HepG2 (cell line): ENCODE results near the gene SLC19A1. TPM values are rescaled to one million over a fixed set of nuclear protein-coding genes. Genes with fewer than 3 reads are reported as not detected.
A peak's percentile ranks its signal among the peaks of the same experiment; 100 is the strongest.

Experiments
- FLYWCH1 ChIP-seq: sonication (generic); formaldehyde crosslinking; IDR thresholded peaks from 2 replicates; pipeline ENCODE4 v1.8.1; 2023; ENCODE audit warnings: mild to moderate bottlenecking, missing genetic modification reagents
- ISX ChIP-seq: sonication (generic); formaldehyde crosslinking; conservative IDR thresholded peaks from 2 replicates; pipeline ENCODE4 v1.5.0; 2020; ENCODE audit warnings: missing genetic modification reagents
- KDM5B ChIP-seq: sonication (generic); formaldehyde crosslinking; IDR thresholded peaks from 2 replicates; pipeline ENCODE4 v1.4.0; 2020; ENCODE audit warnings: missing genetic modification reagents, mild to moderate bottlenecking, borderline replicate concordance
- MZF1 ChIP-seq: sonication (generic); formaldehyde crosslinking; IDR thresholded peaks from 2 replicates; pipeline ENCODE4 v1.8.1; 2023; ENCODE audit warnings: mild to moderate bottlenecking, missing genetic modification reagents, borderline replicate concordance
- PHF20 ChIP-seq: sonication (generic); formaldehyde crosslinking; IDR thresholded peaks from 2 replicates; pipeline ENCODE4 v1.5.0; 2020; ENCODE audit warnings: mild to moderate bottlenecking, missing genetic modification reagents
- SNAPC5 ChIP-seq: sonication (generic); formaldehyde crosslinking; IDR thresholded peaks from 2 replicates; pipeline ENCODE4 v1.8.1; 2023; ENCODE audit warnings: mild to moderate bottlenecking, missing genetic modification reagents, borderline replicate concordance
- SNRNP70 ChIP-seq: fragments of 200-400 bp; formaldehyde crosslinking; IDR thresholded peaks from 2 replicates; pipeline ENCODE4 v1.6.1; 2017; ENCODE audit warnings: mild to moderate bottlenecking, low read depth, low read length, moderate library complexity
- STAT5B ChIP-seq: sonication (generic); formaldehyde crosslinking; IDR thresholded peaks from 2 replicates; pipeline ENCODE4 v1.4.0; 2020; ENCODE audit warnings: missing genetic modification reagents
- TOE1 ChIP-seq: sonication (generic); formaldehyde crosslinking; IDR thresholded peaks from 2 replicates; pipeline ENCODE4 v1.4.0; 2020; ENCODE audit warnings: mild to moderate bottlenecking, missing genetic modification reagents
- WIZ ChIP-seq: sonication (generic); formaldehyde crosslinking; IDR thresholded peaks from 2 replicates; pipeline ENCODE4 v1.5.1; 2020; ENCODE audit warnings: mild to moderate bottlenecking, missing genetic modification reagents
- ZBTB42 ChIP-seq: sonication (generic); formaldehyde crosslinking; IDR thresholded peaks from 2 replicates; pipeline ENCODE4 v1.5.0; 2020; ENCODE audit warnings: mild to moderate bottlenecking, missing genetic modification reagents
- ZNF101 ChIP-seq: sonication (generic); formaldehyde crosslinking; IDR thresholded peaks from 2 replicates; pipeline ENCODE4 v1.4.0; 2020; ENCODE audit warnings: mild to moderate bottlenecking, low read depth, missing genetic modification reagents, borderline replicate concordance
- ZNF232 ChIP-seq: sonication (generic); formaldehyde crosslinking; IDR thresholded peaks from 2 replicates; pipeline ENCODE4 v1.4.0; 2020; ENCODE audit warnings: missing genetic modification reagents, borderline replicate concordance
- ZNF337 ChIP-seq: sonication (generic); formaldehyde crosslinking; IDR thresholded peaks from 2 replicates; pipeline ENCODE4 v1.5.1; 2020; ENCODE audit warnings: missing genetic modification reagents, low read depth, mild to moderate bottlenecking, borderline replicate concordance
- ZNF644 ChIP-seq: IDR thresholded peaks from 2 replicates; pipeline ENCODE4 v1.6.1; 2016; ENCODE audit warnings: low read depth
- polyA plus RNA-seq, 8 experiments: library from polyadenylated mRNA; depleted of rRNA in 3 of 8; stranded (reverse) in 7 of 8; unstranded in 1 of 8; fragments of >200 nt; fragmentation: Illumina TruSeq in 4 of 8; extraction: Trizol in 4 of 8; gene quantifications; 2 replicates each; pipeline versions ENCODE4 v1.2.1 to v1.2.3, GENCODE V29; 2011 to 2016; ENCODE audit warnings: low read depth in 4 of 8, missing spikeins in 1 of 8, mixed read lengths in 1 of 8; ENCODE audit not compliant: insufficient read depth in 1 of 8
- total RNA-seq, 5 experiments: library from RNA; depleted of rRNA; stranded (reverse); fragments of >200 nt; fragmentation: Illumina TruSeq; extraction: Trizol; gene quantifications; 2 replicates each; pipeline ENCODE4 v1.2.3, GENCODE V29; 2016; ENCODE audit warnings: low read depth in 1 of 5
- TF ChIP-seq, protein P1 (sequence below), 2 experiments: IDR thresholded peaks; 2 replicates each; pipeline ENCODE4 v1.6.1; 2011 to 2012; ENCODE audit warnings: low read length in 2 of 2, borderline replicate concordance in 1 of 2, low read depth in 1 of 2, mild to moderate bottlenecking in 1 of 2, moderate library complexity in 1 of 2
- TF ChIP-seq, protein P2 (sequence below): sonication (generic); formaldehyde crosslinking; IDR thresholded peaks from 2 replicates; pipeline ENCODE4 v1.4.0; 2020; ENCODE audit warnings: missing genetic modification reagents, borderline replicate concordance
- TF ChIP-seq, protein P3 (sequence below): sonication (generic); formaldehyde crosslinking; IDR thresholded peaks from 2 replicates; pipeline ENCODE4 v1.5.1; 2020; ENCODE audit warnings: missing genetic modification reagents, mild to moderate bottlenecking, borderline replicate concordance

Gene SLC19A1
- total and polyA plus RNA-seq, 2 of the 13 experiments (the other 11 are each of a cell fraction or from before 2014, with no cell fraction given): 21.8 to 23.0 TPM

GRCh38 chr21:45472445-45473365 lies 69.5 kb downstream of the SLC19A1 start (continued):
- TF ChIP-seq, protein P1, sequence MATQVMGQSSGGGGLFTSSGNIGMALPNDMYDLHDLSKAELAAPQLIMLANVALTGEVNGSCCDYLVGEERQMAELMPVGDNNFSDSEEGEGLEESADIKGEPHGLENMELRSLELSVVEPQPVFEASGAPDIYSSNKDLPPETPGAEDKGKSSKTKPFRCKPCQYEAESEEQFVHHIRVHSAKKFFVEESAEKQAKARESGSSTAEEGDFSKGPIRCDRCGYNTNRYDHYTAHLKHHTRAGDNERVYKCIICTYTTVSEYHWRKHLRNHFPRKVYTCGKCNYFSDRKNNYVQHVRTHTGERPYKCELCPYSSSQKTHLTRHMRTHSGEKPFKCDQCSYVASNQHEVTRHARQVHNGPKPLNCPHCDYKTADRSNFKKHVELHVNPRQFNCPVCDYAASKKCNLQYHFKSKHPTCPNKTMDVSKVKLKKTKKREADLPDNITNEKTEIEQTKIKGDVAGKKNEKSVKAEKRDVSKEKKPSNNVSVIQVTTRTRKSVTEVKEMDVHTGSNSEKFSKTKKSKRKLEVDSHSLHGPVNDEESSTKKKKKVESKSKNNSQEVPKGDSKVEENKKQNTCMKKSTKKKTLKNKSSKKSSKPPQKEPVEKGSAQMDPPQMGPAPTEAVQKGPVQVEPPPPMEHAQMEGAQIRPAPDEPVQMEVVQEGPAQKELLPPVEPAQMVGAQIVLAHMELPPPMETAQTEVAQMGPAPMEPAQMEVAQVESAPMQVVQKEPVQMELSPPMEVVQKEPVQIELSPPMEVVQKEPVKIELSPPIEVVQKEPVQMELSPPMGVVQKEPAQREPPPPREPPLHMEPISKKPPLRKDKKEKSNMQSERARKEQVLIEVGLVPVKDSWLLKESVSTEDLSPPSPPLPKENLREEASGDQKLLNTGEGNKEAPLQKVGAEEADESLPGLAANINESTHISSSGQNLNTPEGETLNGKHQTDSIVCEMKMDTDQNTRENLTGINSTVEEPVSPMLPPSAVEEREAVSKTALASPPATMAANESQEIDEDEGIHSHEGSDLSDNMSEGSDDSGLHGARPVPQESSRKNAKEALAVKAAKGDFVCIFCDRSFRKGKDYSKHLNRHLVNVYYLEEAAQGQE (IDR thresholded peaks at IDR 0.05; ENCODE audit: borderline replicate concordance in 1 of 2, low read depth in 1 of 2, low read length in 2 of 2): no peak
- TF ChIP-seq ZBTB42 (CRISPR knock-in tag) (no peak), ISX (CRISPR knock-in tag) (no peak), ZNF101 (no peak), SNAPC5 (no peak), ZNF232 (CRISPR knock-in tag) (no peak), SNRNP70 (no peak), STAT5B (CRISPR knock-in tag) (no peak), TOE1 (CRISPR knock-in tag) (no peak), KDM5B (CRISPR knock-in tag) (peak; percentile 42; the same call in 1 of the 2 replicates), WIZ (CRISPR knock-in tag) (no peak), MZF1 (CRISPR knock-in tag) (no peak), ZNF337 (CRISPR knock-in tag) (no peak), FLYWCH1 (no peak), ZNF644 (CRISPR knock-in tag) (no peak), PHF20 (CRISPR knock-in tag) (no peak)
- TF ChIP-seq, protein P2, sequence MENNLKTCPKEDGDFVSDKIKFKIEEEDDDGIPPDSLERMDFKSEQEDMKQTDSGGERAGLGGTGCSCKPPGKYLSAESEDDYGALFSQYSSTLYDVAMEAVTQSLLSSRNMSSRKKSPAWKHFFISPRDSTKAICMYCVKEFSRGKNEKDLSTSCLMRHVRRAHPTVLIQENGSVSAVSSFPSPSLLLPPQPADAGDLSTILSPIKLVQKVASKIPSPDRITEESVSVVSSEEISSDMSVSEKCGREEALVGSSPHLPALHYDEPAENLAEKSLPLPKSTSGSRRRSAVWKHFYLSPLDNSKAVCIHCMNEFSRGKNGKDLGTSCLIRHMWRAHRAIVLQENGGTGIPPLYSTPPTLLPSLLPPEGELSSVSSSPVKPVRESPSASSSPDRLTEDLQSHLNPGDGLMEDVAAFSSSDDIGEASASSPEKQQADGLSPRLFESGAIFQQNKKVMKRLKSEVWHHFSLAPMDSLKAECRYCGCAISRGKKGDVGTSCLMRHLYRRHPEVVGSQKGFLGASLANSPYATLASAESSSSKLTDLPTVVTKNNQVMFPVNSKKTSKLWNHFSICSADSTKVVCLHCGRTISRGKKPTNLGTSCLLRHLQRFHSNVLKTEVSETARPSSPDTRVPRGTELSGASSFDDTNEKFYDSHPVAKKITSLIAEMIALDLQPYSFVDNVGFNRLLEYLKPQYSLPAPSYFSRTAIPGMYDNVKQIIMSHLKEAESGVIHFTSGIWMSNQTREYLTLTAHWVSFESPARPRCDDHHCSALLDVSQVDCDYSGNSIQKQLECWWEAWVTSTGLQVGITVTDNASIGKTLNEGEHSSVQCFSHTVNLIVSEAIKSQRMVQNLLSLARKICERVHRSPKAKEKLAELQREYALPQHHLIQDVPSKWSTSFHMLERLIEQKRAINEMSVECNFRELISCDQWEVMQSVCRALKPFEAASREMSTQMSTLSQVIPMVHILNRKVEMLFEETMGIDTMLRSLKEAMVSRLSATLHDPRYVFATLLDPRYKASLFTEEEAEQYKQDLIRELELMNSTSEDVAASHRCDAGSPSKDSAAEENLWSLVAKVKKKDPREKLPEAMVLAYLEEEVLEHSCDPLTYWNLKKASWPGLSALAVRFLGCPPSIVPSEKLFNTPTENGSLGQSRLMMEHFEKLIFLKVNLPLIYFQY (CRISPR knock-in tag): no peak
- TF ChIP-seq, protein P3, sequence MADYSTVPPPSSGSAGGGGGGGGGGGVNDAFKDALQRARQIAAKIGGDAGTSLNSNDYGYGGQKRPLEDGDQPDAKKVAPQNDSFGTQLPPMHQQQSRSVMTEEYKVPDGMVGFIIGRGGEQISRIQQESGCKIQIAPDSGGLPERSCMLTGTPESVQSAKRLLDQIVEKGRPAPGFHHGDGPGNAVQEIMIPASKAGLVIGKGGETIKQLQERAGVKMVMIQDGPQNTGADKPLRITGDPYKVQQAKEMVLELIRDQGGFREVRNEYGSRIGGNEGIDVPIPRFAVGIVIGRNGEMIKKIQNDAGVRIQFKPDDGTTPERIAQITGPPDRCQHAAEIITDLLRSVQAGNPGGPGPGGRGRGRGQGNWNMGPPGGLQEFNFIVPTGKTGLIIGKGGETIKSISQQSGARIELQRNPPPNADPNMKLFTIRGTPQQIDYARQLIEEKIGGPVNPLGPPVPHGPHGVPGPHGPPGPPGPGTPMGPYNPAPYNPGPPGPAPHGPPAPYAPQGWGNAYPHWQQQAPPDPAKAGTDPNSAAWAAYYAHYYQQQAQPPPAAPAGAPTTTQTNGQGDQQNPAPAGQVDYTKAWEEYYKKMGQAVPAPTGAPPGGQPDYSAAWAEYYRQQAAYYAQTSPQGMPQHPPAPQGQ (CRISPR knock-in tag): no peak
